LNCaP clone FGC (cell line): ENCODE results near the gene NEK9.
A peak's percentile ranks its signal among the peaks of the same experiment; 100 is the strongest.
"Not testable (repeated sequence)": the region's sequence is repeated elsewhere in the genome, so short reads cannot be mapped to it uniquely, and the experiment has no call there.

Experiments used
- DNase-seq: peaks from one replicate; pipeline ENCODE4 v3.0.0-alpha.2; 2011; ENCODE audit warnings: low read depth
- H3K4me3 ChIP-seq: 2 replicates; pipeline ENCODE4 v1.5.1; 2011; ENCODE audit warnings: mild to moderate bottlenecking, low read depth, low read length, control low read depth
- TF ChIP-seq, protein P1 (sequence below): IDR thresholded peaks from 2 replicates; pipeline ENCODE4 v1.5.1; 2012; ENCODE audit warnings: mild to moderate bottlenecking; ENCODE audit not compliant: control insufficient read depth, insufficient read depth; ENCODE audit errors: extremely low read depth

NEK9 gene

DNA sequence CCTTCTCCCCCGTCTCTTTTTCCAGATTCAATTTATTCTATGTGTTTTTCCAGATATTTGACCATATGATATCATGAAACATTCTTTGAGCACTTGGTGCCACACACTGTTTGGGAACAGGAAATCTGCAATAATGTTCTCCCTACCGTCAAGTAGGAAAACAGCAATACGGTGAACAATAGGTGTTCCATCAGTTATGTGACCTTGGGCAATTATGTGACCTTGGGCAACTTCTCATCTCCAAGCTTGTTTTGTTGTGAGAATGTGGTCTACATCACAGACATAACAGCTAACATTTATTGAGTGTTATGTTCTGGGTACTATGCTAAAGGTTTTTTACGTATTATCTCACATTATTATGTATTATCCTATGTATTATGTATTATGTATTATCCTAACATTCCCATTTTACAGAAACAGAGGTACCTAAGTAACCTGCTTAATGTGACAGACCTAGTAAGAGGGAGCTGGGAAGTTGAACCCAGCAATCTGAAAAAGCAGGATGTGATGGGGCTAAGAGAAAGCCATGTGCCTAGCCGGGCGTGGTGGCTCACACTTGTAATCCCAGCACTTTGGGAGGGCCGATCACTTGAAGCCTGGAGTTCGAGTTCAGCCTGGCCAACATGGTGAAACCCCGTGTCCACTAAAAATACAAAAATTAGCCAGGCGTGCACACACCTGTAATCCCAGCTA, 1.2 kb upstream of the NEK9 start:
- TF ChIP-seq, protein P1, sequence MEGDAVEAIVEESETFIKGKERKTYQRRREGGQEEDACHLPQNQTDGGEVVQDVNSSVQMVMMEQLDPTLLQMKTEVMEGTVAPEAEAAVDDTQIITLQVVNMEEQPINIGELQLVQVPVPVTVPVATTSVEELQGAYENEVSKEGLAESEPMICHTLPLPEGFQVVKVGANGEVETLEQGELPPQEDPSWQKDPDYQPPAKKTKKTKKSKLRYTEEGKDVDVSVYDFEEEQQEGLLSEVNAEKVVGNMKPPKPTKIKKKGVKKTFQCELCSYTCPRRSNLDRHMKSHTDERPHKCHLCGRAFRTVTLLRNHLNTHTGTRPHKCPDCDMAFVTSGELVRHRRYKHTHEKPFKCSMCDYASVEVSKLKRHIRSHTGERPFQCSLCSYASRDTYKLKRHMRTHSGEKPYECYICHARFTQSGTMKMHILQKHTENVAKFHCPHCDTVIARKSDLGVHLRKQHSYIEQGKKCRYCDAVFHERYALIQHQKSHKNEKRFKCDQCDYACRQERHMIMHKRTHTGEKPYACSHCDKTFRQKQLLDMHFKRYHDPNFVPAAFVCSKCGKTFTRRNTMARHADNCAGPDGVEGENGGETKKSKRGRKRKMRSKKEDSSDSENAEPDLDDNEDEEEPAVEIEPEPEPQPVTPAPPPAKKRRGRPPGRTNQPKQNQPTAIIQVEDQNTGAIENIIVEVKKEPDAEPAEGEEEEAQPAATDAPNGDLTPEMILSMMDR = no peak
- H3K4me3 ChIP-seq = peak overlapping the region; percentile 87
- DNase-seq = no peak

DNA sequence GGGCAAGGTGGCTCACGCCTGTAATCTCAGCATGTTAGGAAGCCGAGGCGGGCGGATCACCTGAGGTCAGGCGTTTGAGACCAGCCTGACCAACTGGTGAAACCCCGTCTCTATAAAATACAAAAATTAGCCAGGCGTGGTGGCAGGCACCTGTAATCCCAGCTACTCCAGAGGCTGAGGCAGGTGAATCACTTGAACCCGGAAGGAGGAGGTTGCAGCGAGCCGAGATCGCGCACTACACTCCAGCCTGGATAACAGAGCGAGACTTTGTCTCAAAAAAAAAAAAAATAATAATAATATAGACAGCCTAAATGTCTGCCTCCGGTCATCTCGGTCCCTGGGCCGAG, 599 bp upstream of the NEK9 start:
- not testable (repeated sequence) for DNase-seq
- H3K4me3 ChIP-seq = peak overlapping the region; percentile 87

DNA sequence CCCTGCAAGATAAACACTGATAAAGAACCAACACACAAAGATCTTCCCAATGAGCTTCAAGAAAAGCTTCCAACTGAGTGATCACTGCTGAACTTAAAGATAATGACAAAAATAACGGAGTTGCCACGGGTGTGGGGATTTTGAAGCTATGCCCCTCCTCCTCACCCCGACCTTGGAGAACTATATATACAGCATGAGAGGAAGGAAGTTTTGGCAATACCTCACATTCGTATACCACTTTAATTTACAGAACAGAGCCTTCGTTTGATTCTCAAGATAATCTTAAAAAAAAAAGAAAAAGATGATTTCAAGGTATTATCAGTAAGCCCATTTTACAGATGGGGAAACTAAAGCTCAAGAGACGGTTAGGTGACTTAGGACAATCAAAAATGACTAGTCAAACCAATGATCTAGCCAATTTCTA, 715 bp downstream of the NEK9 start:
- TF ChIP-seq, protein P1 = no peak
- DNase-seq = no peak
- peak overlapping the region; percentile 87 for H3K4me3 ChIP-seq

DNA sequence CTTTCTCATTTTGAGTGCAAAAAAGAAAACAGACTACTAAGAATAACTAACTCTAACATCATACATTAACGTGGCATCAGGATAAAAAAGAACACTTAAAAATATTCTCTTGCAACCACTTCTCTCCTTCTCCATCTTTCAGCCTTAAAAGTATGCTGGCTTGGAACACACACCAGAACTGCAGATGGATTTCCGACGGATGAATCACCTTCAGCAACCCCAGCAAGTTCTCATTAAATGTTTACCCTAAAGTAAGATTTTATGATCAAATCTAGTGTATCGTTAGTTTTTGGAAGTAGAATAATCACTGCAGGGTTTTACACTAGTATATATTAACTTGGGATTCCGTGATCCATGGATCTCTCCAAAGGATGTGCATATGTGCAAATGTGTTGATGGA, 1.2 kb downstream of the NEK9 start:
- TF ChIP-seq, protein P1 = no peak
- H3K4me3 ChIP-seq = peak overlapping the region; percentile 87
- no peak for DNase-seq

DNA sequence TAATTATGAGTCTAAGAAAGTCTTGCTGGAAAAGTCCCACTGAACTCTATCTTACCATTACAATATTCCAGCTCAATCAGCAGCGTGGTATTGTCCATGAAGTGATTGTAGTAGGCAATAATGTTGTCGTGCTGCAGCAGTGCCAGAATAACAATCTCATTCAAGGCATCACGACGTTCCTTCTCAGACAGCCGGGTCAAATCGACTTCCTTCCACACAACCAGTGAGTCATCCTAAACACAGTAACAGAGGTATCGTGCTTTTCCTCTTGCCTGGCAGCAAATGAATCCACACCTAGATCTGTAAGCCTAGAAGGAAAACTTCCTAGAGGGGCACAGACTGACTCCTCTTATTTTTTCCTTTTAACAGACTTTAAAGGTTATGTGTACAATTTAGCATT, 2.9 kb downstream of the NEK9 start:
- no peak for DNase-seq
- TF ChIP-seq, protein P1 = no peak
- no peak overlapping the region for H3K4me3 ChIP-seq

DNA sequence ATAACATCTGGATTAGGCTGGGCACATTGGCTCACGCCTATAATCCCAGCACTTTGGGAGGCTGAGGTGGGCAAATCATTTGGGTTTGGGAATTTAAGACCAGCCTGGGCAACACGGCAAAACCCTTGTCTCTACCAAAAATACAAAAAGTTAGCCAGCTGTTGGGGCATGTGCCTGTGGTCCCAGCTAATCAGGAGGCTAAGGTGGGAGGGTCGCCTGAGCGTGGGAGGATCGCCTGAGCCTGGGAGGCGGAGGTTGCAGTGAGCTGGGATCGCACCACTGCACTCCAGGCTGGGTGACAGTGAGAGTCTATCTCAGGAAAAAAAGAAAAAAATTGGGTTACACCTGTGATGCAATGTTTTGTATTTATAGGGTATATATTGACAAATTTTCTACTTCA, 5.3 kb downstream of the NEK9 start:
- TF ChIP-seq, protein P1 = no peak
- no peak overlapping the region for H3K4me3 ChIP-seq
- no peak for DNase-seq

DNA sequence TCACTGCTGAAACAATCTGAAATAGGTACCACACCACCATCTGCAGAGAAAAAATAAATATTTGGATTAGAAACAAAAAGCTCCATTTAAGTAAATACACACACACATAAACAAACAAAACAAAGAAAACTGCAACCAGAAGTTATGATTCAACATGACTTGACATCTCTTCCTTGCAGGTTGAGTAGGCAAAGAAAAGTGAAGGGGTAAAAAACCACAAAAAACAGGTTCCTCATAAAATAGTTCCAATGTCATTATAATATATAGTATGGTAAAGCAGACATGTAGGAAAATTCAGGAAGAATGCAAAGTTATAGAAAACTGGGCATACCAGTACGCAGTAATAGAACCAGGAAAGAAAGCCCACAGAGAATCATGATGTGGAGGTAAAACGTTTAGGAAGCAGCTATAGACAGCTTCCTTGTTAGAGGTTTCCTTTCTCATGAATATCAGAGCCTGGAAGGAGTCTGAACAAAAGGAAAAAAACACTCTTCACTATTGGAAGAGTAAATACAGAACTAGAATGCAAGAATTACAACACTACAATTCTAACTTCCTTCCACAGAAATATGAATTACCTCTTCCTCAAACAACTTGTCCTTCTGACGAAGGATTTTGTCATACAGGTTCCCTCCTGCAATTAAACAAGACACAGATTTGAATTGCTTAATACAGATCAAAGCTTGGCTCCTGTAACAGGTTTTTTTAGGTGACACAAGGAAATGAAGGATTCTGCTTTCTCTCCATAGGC, 6.1 kb downstream of the NEK9 start:
- TF ChIP-seq, protein P1 = no peak
- no peak for DNase-seq
- H3K4me3 ChIP-seq = no peak overlapping the region
